ENCODE results near the gene RREB1. TPM values are rescaled to one million over a fixed set of nuclear protein-coding genes. Genes with fewer than 3 reads are reported as not detected.
A peak's percentile ranks its signal among the peaks of the same experiment; 100 is the strongest.

Gene RREB1
- total RNA-seq: 62.2 and 67.7 TPM in 2 replicates

- ChIA-PET CTCF (interaction anchor here (0.7 kb wide), 1 partner anchor 604 kb away, joined by 3 read pairs; no protein-coding TSS in a partner anchor), POLR2A (interaction anchor here (0.6 to 4.9 kb wide), 9 partner anchors 9 to 775 kb away, joined by 3 to 27 read pairs (median 10); no protein-coding TSS in a partner anchor)
- DNase-seq (peak; percentile 61), ATAC-seq (ENCODE audit: low read depth) (peak; percentile 64)
- Mint-ChIP-seq H3K4me3 (peak within 1 kb of the TSS; percentile 95), H3K9me3 (no peaks in the 10 kb centered on the region), H3K27ac (peak within 1 kb of the TSS; percentile 94), H3K4me1 (peaks cover 38% of the 10 kb centered on the region), H3K27me3 (no peaks in the 10 kb centered on the region), H3K36me3 (ENCODE audit: low read depth) (peaks cover 16% of the 10 kb centered on the region)
- no peak for TF ChIP-seq CTCF (IDR thresholded peaks at IDR 0.05)
- intact Hi-C loops (cut with micrococcal nuclease): loop anchor here (1.0 to 2.0 kb wide), 9 partner anchors 34 to 519 kb away; partner anchors contain the start of gene LY86
Measured at GRCh38 chr6:7107578-7108195, at the start of gene RREB1. RREB1 (plus strand) TSS chr6:7107961; CDS start chr6:7181912, 73,951 bp downstream.

GRCh38 chr6:7058250-7058923 is 49.4 kb upstream of the RREB1 start:
- Mint-ChIP-seq H3K27ac (no peak overlapping the region), H3K27me3 (no peaks in the 10 kb centered on the region), H3K36me3 (ENCODE audit: low read depth) (no peaks in the 10 kb centered on the region), H3K4me1 (peaks cover 15% of the 10 kb centered on the region), H3K9me3 (no peaks in the 10 kb centered on the region), H3K4me3 (no peak overlapping the region)
- intact Hi-C loops (cut with micrococcal nuclease): loop anchor here (5.0 kb wide), 1 partner anchor 254 kb away; the partner anchor contains the start of gene SSR1
- CTCF ChIA-PET: interaction anchor here (0.6 to 0.8 kb wide), 2 partner anchors 11 to 15 kb away, joined by 3 read pairs; no protein-coding TSS in a partner anchor
- no peak for DNase-seq
- ATAC-seq (ENCODE audit: low read depth): no peak
- POLR2A ChIA-PET: interaction anchor here (0.9 kb wide), 1 partner anchor 29 kb away, joined by 4 read pairs; no protein-coding TSS in a partner anchor
- no peak for TF ChIP-seq CTCF (IDR thresholded peaks at IDR 0.05)

- DNase-seq (no peak), ATAC-seq (ENCODE audit: low read depth) (no peak)
- no peak for TF ChIP-seq CTCF (IDR thresholded peaks at IDR 0.05)
- no peak overlapping the region for H3K27ac Mint-ChIP-seq
- no peaks in the 10 kb centered on the region for H3K36me3 Mint-ChIP-seq (ENCODE audit: low read depth)
- no peaks in the 10 kb centered on the region for H3K9me3 Mint-ChIP-seq
- CTCF ChIA-PET: no interaction called here
- no peak overlapping the region for H3K4me3 Mint-ChIP-seq
- intact Hi-C loops (cut with micrococcal nuclease): loop anchor here (1.0 kb wide), 1 partner anchor 8 kb away; no protein-coding TSS in a partner anchor
- H3K27me3 Mint-ChIP-seq: no peaks in the 10 kb centered on the region
- POLR2A ChIA-PET: interaction anchor here (1.0 kb wide), 2 partner anchors 12 to 25 kb away, joined by 5 to 9 read pairs; no protein-coding TSS in a partner anchor
- peaks cover 15% of the 10 kb centered on the region for H3K4me1 Mint-ChIP-seq
Measured at GRCh38 chr6:7060769-7061516, 46.8 kb upstream of the RREB1 start.

- intact Hi-C loops (cut with micrococcal nuclease): no loop called here
- TF ChIP-seq CTCF (IDR thresholded peaks at IDR 0.05): no peak
- POLR2A ChIA-PET: no interaction called here
- ATAC-seq (ENCODE audit: low read depth) (no peak), DNase-seq (no peak)
- H3K9me3 Mint-ChIP-seq: no peaks in the 10 kb centered on the region
- no peak overlapping the region for H3K4me3 Mint-ChIP-seq
- no peak overlapping the region for H3K27ac Mint-ChIP-seq
- CTCF ChIA-PET: no interaction called here
- no peaks in the 10 kb centered on the region for H3K27me3 Mint-ChIP-seq
- peaks cover 4% of the 10 kb centered on the region for H3K4me1 Mint-ChIP-seq
- no peaks in the 10 kb centered on the region for H3K36me3 Mint-ChIP-seq (ENCODE audit: low read depth)
Measured at GRCh38 chr6:7062451-7063162, 45.2 kb upstream of the RREB1 start.
